K562 treated with DMSO at 1 percent for 4 hours (cell line): ENCODE results near the gene MAGEA8. TPM values are rescaled to one million over a fixed set of nuclear protein-coding genes. Genes with fewer than 3 reads are reported as not detected.

ENCODE experiments used
- total RNA-seq: library from RNA; unstranded; fragments of 300-600 nt; gene quantifications from 2 replicates; pipeline ENCODE4 v1.2.3, GENCODE V29; 2022; ENCODE audit not compliant: insufficient read depth

The MAGEA8 gene, protein sequence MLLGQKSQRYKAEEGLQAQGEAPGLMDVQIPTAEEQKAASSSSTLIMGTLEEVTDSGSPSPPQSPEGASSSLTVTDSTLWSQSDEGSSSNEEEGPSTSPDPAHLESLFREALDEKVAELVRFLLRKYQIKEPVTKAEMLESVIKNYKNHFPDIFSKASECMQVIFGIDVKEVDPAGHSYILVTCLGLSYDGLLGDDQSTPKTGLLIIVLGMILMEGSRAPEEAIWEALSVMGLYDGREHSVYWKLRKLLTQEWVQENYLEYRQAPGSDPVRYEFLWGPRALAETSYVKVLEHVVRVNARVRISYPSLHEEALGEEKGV
- total RNA-seq = 2.2 and 4.9 TPM in 2 replicates

DNA sequence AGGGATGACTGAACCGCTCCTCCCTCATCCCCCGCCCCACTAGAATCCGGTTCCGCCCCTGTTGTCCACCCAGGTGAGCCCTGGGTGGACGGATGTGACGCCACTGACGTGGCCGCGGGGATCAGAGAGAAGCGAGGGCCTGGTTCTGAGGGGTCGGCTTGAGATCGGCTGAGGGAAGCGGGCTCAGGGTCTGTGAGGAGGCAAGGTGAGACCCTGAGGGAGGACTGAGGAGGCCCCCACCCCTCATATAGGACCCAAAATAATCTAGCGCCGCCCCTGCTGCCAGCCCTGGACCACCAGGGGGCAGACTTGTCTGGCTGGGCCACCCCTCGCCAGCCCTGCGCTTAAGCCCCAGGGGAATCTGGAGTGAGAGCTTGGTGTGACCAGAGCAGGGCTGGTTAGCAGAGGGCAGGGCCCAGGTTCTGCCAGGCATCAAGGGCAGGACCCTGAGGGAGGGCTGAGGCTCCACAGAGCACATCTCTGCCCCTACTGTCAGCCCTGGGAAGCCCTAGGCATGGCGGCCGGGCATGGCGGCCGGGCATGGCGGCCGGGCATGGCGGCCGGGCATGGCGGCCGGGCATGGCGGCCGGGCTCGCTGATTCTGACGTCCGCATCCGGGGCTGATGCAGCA is at the start of gene MAGEA8:
Gene MAGEA8, plus strand, starts transcription at position 103 of the 631 bp plus-strand sequence. CDS start 3,090 bp downstream, outside the sequence.

GRCh38 chrX:149929400-149929799 is 48.4 kb downstream of the MAGEA8 start, which contains the start of gene HSFX4:
Gene HSFX4 (plus strand): TSS chrX:149929573. CDS start chrX:149929645, 72 bp downstream.

Other genes with a start within 250 kb of the MAGEA8 start
- gene TMEM185A, start 249.4 kb upstream of the MAGEA8 start, total RNA-seq = 6.2 and 12.4 TPM in 2 replicates
- gene MAGEA11, start 169.1 kb upstream of the MAGEA8 start, total RNA-seq = 0.35 TPM in 1 of 2 replicates, not detected in the other
- gene HSFX1, start 107.1 kb upstream of the MAGEA8 start, total RNA-seq = 0.89 TPM in 1 of 2 replicates, not detected in the other
- gene MAGEA9, start 99.3 kb upstream of the MAGEA8 start, total RNA-seq = not detected in 2 replicates
- not detected in 2 replicates for gene HSFX4, start 48.4 kb downstream of the MAGEA8 start, total RNA-seq
- 29.1 and 34.1 TPM in 2 replicates for gene EOLA2, start 57.3 kb downstream of the MAGEA8 start, total RNA-seq